HepG2 (cell line): Measurements from ENCODE around the gene USP40. TPM values are rescaled to one million over a fixed set of nuclear protein-coding genes. Genes with fewer than 3 reads are reported as not detected.

Experiments
- ATAC-seq: fragments of 200-7000 bp; cut with Tn5 transposase; 3 replicates; pipeline ENCODE4 v1.9.1; 2020; ENCODE audit warnings: mild to moderate bottlenecking, moderate library complexity
- BruUV-seq: library from RNA; stranded (reverse); fragments of 400-500 nt; replicated peaks from 2 replicates; lab custom pipeline; 2021; lab: Mats Ljungman, UMichigan
- CTCF ChIA-PET: fragments of 300-600 bp; formaldehyde crosslinking; extraction: SDS; loops from one replicate; lab custom pipeline; 2021; ENCODE audit warnings: low total read pairs, inconsistent platforms, low intra/inter-chr PET ratio; lab: Yijun Ruan, JAX
- POLR2A ChIA-PET: fragments of 350-600 bp; sonication (Branson Sonifier 250); formaldehyde crosslinking; loops from one replicate; lab custom pipeline; 2020; ENCODE audit warnings: antibody characterized with exemption, inconsistent platforms; lab: Yijun Ruan, JAX
- DNase-seq: peaks from one replicate; pipeline ENCODE4 v3.0.0-alpha.2; 2015; ENCODE audit warnings: low spot score
- FAIRE-seq: peaks from 3 replicates; lab custom pipeline; 2011; peaks lifted over from hg19 to GRCh38; lab: Jason Lieb, UNC
- H2AFZ ChIP-seq: one replicate; pipeline ENCODE4 v1.6.1; 2011; ENCODE audit warnings: low read length, inconsistent platforms
- H3K27ac ChIP-seq: fragments of 300-600 bp; 3 replicates; pipeline ENCODE4 v1.8.0; 2011; ENCODE audit warnings: mixed run types, mild to moderate bottlenecking, mixed read lengths, low read length, inconsistent platforms; ENCODE audit not compliant: insufficient read depth; ENCODE audit errors: extremely low read length
- H3K27me3 ChIP-seq, 2 experiments: fragments of 200-600 bp in 1 of 2; 2 replicates in 1 of 2; 3 replicates in 1 of 2; pipeline versions ENCODE4 v1.6.0 to v1.8.0; 2011; ENCODE audit warnings: low read length in 2 of 2, mild to moderate bottlenecking in 2 of 2, moderate library complexity in 2 of 2, inconsistent platforms in 1 of 2; ENCODE audit not compliant: insufficient read depth in 2 of 2, control insufficient read depth in 1 of 2
- H3K36me3 ChIP-seq, 2 experiments: fragments of 200-600 bp in 1 of 2; replicated peaks in 1 of 2; 2 replicates in 1 of 2; 3 replicates in 1 of 2; pipeline versions ENCODE4 v1.5.1 to v1.8.0; 2011; ENCODE audit warnings: low read length in 2 of 2, inconsistent platforms in 1 of 2; ENCODE audit not compliant: insufficient read depth in 2 of 2, control insufficient read depth in 1 of 2
- H3K4me1 ChIP-seq: 2 replicates; pipeline ENCODE4 v1.5.1; 2012; ENCODE audit warnings: low read length, inconsistent platforms; ENCODE audit not compliant: insufficient read depth
- H3K4me2 ChIP-seq: 2 replicates; pipeline ENCODE4 v1.6.0; 2011; ENCODE audit warnings: low read depth, low read length, inconsistent platforms
- H3K4me3 ChIP-seq, 3 experiments: fragments of 200-600 bp in 1 of 3; sonication (generic), shearing (Covaris generic) in 1 of 3; replicated peaks in 1 of 3; 2 replicates each; pipeline ENCODE4 v1.5.1; 2011 to 2016; ENCODE audit warnings: low read length in 3 of 3, inconsistent platforms in 2 of 3, low read depth in 2 of 3, mild to moderate bottlenecking in 2 of 3, control low read depth in 1 of 3, mixed read lengths in 1 of 3; ENCODE audit not compliant: insufficient read depth in 1 of 3
- H3K79me2 ChIP-seq: one replicate; pipeline ENCODE4 v1.6.1; 2011; ENCODE audit warnings: low read length, inconsistent platforms; ENCODE audit not compliant: insufficient read depth
- H3K9ac ChIP-seq: 2 replicates; pipeline ENCODE4 v1.6.0; 2011; ENCODE audit warnings: mild to moderate bottlenecking, low read depth, low read length, inconsistent platforms; ENCODE audit not compliant: insufficient read depth
- H3K9me3 ChIP-seq: 2 replicates; pipeline ENCODE4 v1.5.1; 2012; ENCODE audit warnings: mild to moderate bottlenecking, low read length
- H4K20me1 ChIP-seq: 2 replicates; pipeline ENCODE4 v1.6.0; 2011; ENCODE audit warnings: inconsistent platforms, mild to moderate bottlenecking, low read length, moderate library complexity; ENCODE audit not compliant: insufficient read depth
- BCL3 ChIP-seq: sonication (generic); formaldehyde crosslinking; IDR thresholded peaks from 2 replicates; pipeline ENCODE4 v1.5.1; 2020; ENCODE audit warnings: mild to moderate bottlenecking, missing genetic modification reagents, moderate library complexity
- GATA4 ChIP-seq: sonication (generic); IDR thresholded peaks from 2 replicates; pipeline ENCODE4 v1.6.1; 2016; ENCODE audit warnings: antibody characterized with exemption, low read depth, borderline replicate concordance
- LRRFIP1 ChIP-seq: sonication (generic); formaldehyde crosslinking; conservative IDR thresholded peaks from 2 replicates; pipeline ENCODE4 v1.4.0; 2020; ENCODE audit warnings: missing genetic modification reagents
- MIXL1 ChIP-seq: IDR thresholded peaks from 2 replicates; pipeline ENCODE4 v1.6.1; 2016
- NFYC ChIP-seq: IDR thresholded peaks from 2 replicates; pipeline ENCODE4 v1.6.1; 2016; ENCODE audit warnings: missing genetic modification reagents, missing compliant biosample characterization
- RFX1 ChIP-seq: fragments of 450-650 bp; IDR thresholded peaks from 2 replicates; pipeline ENCODE4 v1.6.1; 2017
- SNAI1 ChIP-seq: sonication (generic); formaldehyde crosslinking; IDR thresholded peaks from 2 replicates; pipeline ENCODE4 v1.5.0; 2020; ENCODE audit warnings: mild to moderate bottlenecking, missing genetic modification reagents, borderline replicate concordance
- SP2 ChIP-seq: sonication (generic); formaldehyde crosslinking; IDR thresholded peaks from 2 replicates; pipeline ENCODE4 v1.5.1; 2020; ENCODE audit warnings: mild to moderate bottlenecking, missing genetic modification reagents
- U2AF2 ChIP-seq: fragments of 200-400 bp; formaldehyde crosslinking; IDR thresholded peaks from 2 replicates; pipeline ENCODE4 v1.6.1; 2017; ENCODE audit warnings: low read depth, mild to moderate bottlenecking, low read length
- YEATS2 ChIP-seq: sonication (generic); formaldehyde crosslinking; IDR thresholded peaks from 2 replicates; pipeline ENCODE4 v1.4.0; 2020; ENCODE audit warnings: missing genetic modification reagents, borderline replicate concordance
- ZFP36 ChIP-seq: fragments of 150-350 bp; IDR thresholded peaks from 2 replicates; pipeline ENCODE4 v1.6.1; 2018; ENCODE audit warnings: borderline replicate concordance, low read length, low read depth; ENCODE audit not compliant: partially characterized antibody
- ZFYVE20 ChIP-seq: sonication (generic); formaldehyde crosslinking; IDR thresholded peaks from 2 replicates; pipeline ENCODE4 v1.8.0; 2023; ENCODE audit warnings: low read depth, mild to moderate bottlenecking, moderate library complexity, missing genetic modification reagents, borderline replicate concordance
- ZNF317 ChIP-seq: sonication (generic); formaldehyde crosslinking; IDR thresholded peaks from 2 replicates; pipeline ENCODE4 v1.5.0; 2020; ENCODE audit warnings: mild to moderate bottlenecking, missing genetic modification reagents
- ZNF772 ChIP-seq: sonication (generic); formaldehyde crosslinking; IDR thresholded peaks from 2 replicates; pipeline ENCODE4 v1.5.0; 2020; ENCODE audit warnings: mild to moderate bottlenecking, missing genetic modification reagents
- WGBS: methylation state at CpG from one replicate; pipeline ENCODE4 v1.1.6; 2017; ENCODE audit warnings: low lambda C conversion rate; 5-methylcytosine and 5-hydroxymethylcytosine counted together
- in situ Hi-C: cut with HindIII; loops from 2 replicates; pipeline ENCODE4 v1.10.0; 2017; ENCODE audit warnings: low pct_unique_long_range_greater_than_20kb; ENCODE audit not compliant: extremely low pct_ligation_motif_present
- intact Hi-C: fragments of 100-400 bp; cut with micrococcal nuclease; formaldehyde crosslinking; loops from one replicate; pipeline ENCODE4 v1.10.0; 2022; ENCODE audit not compliant: unreplicated experiment
- polyA plus RNA-seq, 8 experiments: library from polyadenylated mRNA; depleted of rRNA in 3 of 8; stranded (reverse) in 7 of 8; unstranded in 1 of 8; fragments of >200 nt; fragmentation: Illumina TruSeq in 4 of 8; extraction: Trizol in 4 of 8; gene quantifications; 2 replicates each; pipeline versions ENCODE4 v1.2.1 to v1.2.3, GENCODE V29; 2011 to 2016; ENCODE audit warnings: low read depth in 4 of 8, missing spikeins in 1 of 8, mixed read lengths in 1 of 8; ENCODE audit not compliant: insufficient read depth in 1 of 8
- total RNA-seq, 5 experiments: library from RNA; depleted of rRNA; stranded (reverse); fragments of >200 nt; fragmentation: Illumina TruSeq; extraction: Trizol; gene quantifications; 2 replicates each; pipeline ENCODE4 v1.2.3, GENCODE V29; 2016; ENCODE audit warnings: low read depth in 1 of 5

USP40 gene
- total and polyA plus RNA-seq, 2 of the 13 experiments (the other 11 are each of a cell fraction or from before 2014, with no cell fraction given) = 41.0 to 46.3 TPM

GRCh38 chr2:233433794-233434193, 132.8 kb downstream of the USP40 start:
- in situ Hi-C loops = no loop called here
- no peaks in the 10 kb centered on the region; the same call in 1 of the 2 replicates for H4K20me1 ChIP-seq
- no peaks in the 10 kb centered on the region for H3K27me3 ChIP-seq
- no peak for DNase-seq
- no peaks in the 10 kb centered on the region for H3K79me2 ChIP-seq
- CTCF ChIA-PET = no interaction called here
- peaks cover 23 to 44% of the 10 kb centered on the region in 2 experiments for H3K36me3 ChIP-seq
- ATAC-seq = no peak
- no peak overlapping the region for H3K9ac ChIP-seq
- no peak overlapping the region for H3K4me3 ChIP-seq
- no peak for FAIRE-seq
- no peak for TF ChIP-seq SP2 (CRISPR knock-in tag)
- TF ChIP-seq RFX1 = 0 out of 2 replicates have a peak, but pooled peaks have one; percentile 5
- H3K9me3 ChIP-seq = no peaks in the 10 kb centered on the region
- POLR2A ChIA-PET = no interaction called here
- no peaks in the 10 kb centered on the region for H3K4me1 ChIP-seq
- H3K27ac ChIP-seq = no peak overlapping the region
- H2AFZ ChIP-seq = no peak overlapping the region
- H3K4me2 ChIP-seq = no peak overlapping the region
- intact Hi-C loops = no loop called here
- 100% methylated on average over 1 of the region's 1 CpG for WGBS
- no TSS peak for BruUV-seq

DNA sequence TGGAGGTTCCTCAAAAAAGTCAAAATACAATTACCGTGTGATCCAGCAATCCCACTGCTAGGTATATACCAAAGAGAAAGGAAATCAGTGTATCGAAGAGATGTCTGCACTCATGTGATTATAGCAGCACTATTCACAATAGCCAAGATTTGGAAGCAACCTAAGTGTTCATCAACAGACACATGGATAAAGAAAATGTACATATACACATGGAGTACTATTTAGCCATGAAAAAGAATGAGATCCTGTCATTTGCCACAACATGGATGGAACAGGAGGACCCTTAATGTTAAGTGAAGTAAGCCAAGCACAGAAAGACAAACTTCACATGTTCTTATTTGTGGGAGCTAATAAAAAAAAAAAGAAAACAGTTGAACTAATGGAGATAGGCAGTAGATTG, 133.6 kb downstream of the USP40 start:
- no peak for DNase-seq
- no TSS peak for BruUV-seq
- H3K4me3 ChIP-seq = no peak overlapping the region
- peaks cover 21 to 37% of the 10 kb centered on the region in 2 experiments for H3K36me3 ChIP-seq
- H3K9me3 ChIP-seq = no peaks in the 10 kb centered on the region
- peaks cover 4% of the 10 kb centered on the region for H3K79me2 ChIP-seq
- intact Hi-C loops (no loop called here), in situ Hi-C loops (no loop called here)
- no peaks in the 10 kb centered on the region for H3K4me1 ChIP-seq
- POLR2A ChIA-PET = no interaction called here
- 99% methylated on average over 2 of the region's 2 CpGs for WGBS
- H3K27me3 ChIP-seq = no peaks in the 10 kb centered on the region
- no peak overlapping the region for H2AFZ ChIP-seq
- no peak overlapping the region for H3K27ac ChIP-seq
- CTCF ChIA-PET = no interaction called here
- no peak overlapping the region for H3K4me2 ChIP-seq
- no peaks in the 10 kb centered on the region; the same call in 1 of the 2 replicates for H4K20me1 ChIP-seq
- no peak for FAIRE-seq
- no peak overlapping the region for H3K9ac ChIP-seq
- no peak for ATAC-seq
- TF ChIP-seq LRRFIP1 (CRISPR knock-in tag) (no peak), BCL3 (no peak), GATA4 (no peak), YEATS2 (CRISPR knock-in tag) (no peak), ZNF317 (CRISPR knock-in tag) (no peak), ZFYVE20 (no peak), MIXL1 (CRISPR knock-in tag) (no peak), U2AF2 (no peak), ZFP36 (no peak), SNAI1 (CRISPR knock-in tag) (no peak), ZNF772 (CRISPR knock-in tag) (no peak), NFYC (CRISPR knock-in tag) (no peak)
